Rectal smooth muscle tissue (tissue), 1 donor: Measurements from ENCODE around the gene OGFOD3.
"Not testable (repeated sequence)": the region's sequence is repeated elsewhere in the genome, so short reads cannot be mapped to it uniquely, and the experiment has no call there.

ENCODE experiments used
- H3K27ac ChIP-seq: one replicate; pipeline ENCODE4 v1.7.0; 2013; ENCODE audit warnings: low read depth, low read length, inconsistent platforms
- H3K27me3 ChIP-seq: one replicate; pipeline ENCODE4 v1.7.0; 2013; ENCODE audit warnings: low read length; ENCODE audit not compliant: control insufficient read depth, insufficient read depth
- H3K36me3 ChIP-seq: one replicate; pipeline ENCODE4 v1.7.0; 2013; ENCODE audit warnings: low read length; ENCODE audit not compliant: control insufficient read depth, insufficient read depth
- H3K4me1 ChIP-seq: one replicate; pipeline ENCODE4 v1.7.0; 2013; ENCODE audit warnings: low read length; ENCODE audit not compliant: control insufficient read depth, insufficient read depth
- H3K4me3 ChIP-seq: one replicate; pipeline ENCODE4 v1.7.0; 2013; ENCODE audit warnings: low read length
- H3K9ac ChIP-seq: one replicate; pipeline ENCODE4 v1.7.0; 2013; ENCODE audit warnings: low read length

The OGFOD3 gene

DNA sequence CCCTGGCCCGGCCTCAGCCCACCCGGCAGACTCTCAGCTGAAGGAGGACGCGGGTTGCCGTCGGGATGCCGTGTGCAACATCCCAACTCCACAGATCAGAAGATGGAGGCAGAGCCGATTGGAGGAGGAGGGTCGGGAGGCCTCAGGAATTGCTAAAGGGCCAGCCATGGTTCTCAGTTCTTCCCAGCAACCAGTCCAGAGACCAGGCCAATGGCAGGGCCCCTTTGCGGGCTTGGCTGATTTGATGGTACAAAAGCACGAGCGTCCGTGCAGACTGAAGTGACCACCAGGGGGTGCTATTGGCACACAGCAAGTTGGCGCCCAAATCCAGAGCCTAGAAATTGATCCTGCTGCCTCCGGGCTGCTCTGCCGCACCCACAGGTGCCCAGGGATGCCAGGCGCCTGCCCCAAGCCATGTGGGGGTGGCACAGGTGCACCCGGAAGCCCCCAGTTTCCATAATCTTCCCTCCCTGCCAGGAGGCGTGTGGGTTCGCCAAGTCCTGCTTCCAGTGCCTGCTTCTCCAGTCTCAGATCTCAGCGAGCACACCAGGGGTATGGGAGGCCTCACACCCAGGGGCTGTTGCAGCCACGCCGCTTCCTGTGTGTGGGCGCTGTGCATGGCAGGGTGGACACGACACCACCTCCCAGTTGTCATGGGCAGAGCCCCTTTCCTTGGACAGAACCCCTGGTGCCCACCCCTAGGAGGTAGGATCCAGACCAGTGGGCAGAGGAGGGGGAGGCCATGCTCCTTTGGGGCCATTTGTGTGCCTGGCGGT lies 66.5 kb downstream of the OGFOD3 start:
- no peaks in the 10 kb centered on the region for H3K36me3 ChIP-seq
- no peaks in the 10 kb centered on the region for H3K4me1 ChIP-seq
- H3K4me3 ChIP-seq = no peak overlapping the region
- H3K27ac ChIP-seq = no peak overlapping the region
- H3K27me3 ChIP-seq = no peaks in the 10 kb centered on the region
- no peak overlapping the region for H3K9ac ChIP-seq

DNA sequence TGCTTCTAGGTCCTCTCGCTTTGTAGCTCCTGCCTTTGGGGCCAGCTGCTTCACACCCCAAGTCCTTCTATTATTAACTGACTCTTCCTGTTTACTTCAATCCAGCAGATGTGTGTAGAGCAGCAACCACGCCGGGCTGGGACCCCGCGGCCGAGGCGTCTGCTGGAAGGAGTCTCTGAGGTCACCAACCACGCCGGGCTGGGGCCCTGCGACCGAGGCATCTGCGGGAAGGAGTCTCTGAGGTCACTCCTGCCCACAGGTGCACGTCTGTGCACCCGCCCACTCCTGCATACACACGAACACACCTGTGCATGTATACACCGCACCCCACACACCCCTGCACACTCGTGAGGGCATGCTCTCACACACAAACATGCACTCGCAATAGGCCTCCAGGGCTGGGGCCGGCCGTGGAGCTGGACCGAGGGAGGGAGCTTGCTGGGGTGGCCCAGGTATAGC lies 67.1 kb downstream of the OGFOD3 start:
- Histone ChIP-seq H3K4me3 (no peak overlapping the region), H3K27ac (no peak overlapping the region), H3K27me3 (no peaks in the 10 kb centered on the region), H3K9ac (no peak overlapping the region), H3K4me1 (no peaks in the 10 kb centered on the region), H3K36me3 (no peaks in the 10 kb centered on the region)

DNA sequence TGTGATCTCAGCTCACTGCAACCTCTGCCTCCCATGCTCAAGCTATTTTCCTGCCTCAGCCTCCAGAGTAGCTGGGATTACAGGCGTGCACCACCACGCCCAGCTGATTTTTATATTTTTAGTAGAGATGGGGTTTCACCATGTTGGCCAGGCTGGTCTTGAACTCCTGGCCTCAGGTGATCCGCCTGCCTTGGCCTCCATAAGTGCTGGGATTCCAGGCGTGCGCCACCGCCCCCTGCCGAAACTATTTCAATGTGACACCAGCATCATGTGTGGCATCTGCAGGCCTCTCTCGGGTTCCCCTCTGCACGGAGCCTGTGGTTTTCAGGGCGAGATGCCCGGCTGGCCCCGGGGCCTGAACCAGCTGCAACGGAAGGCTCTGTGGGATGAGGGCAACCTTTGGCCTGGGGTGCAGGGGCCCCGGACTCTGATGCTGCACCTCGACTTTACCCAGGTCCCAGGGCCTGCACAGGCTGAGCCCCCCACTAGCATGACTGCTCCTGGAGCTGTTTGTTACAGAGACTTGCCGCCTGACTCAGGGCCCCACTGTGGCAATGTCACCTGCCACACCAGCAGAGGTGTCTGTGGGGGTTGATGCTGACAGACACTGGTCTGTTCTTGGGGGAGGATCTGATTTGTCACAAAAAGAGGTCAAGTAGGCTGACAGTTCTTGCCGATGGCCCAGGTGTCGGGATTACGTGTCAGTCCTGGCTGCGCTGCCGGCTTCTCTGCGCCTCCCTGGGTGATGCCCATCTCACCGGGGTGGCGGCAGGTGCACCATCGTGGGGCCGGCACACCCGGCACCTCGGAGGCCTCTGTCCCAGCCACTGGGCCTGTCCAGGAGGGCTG lies 68.0 kb downstream of the OGFOD3 start:
- Histone ChIP-seq H3K27me3 (no peaks in the 10 kb centered on the region), H3K27ac (no peak overlapping the region), H3K9ac (no peak overlapping the region), H3K4me3 (no peak overlapping the region), H3K4me1 (no peaks in the 10 kb centered on the region), H3K36me3 (no peaks in the 10 kb centered on the region)

GRCh38 chr17:82349287-82349701 lies 69.1 kb downstream of the OGFOD3 start:
- no peak overlapping the region for H3K27ac ChIP-seq
- no peaks in the 10 kb centered on the region for H3K36me3 ChIP-seq
- H3K4me3 ChIP-seq = no peak overlapping the region
- no peak overlapping the region for H3K9ac ChIP-seq
- H3K27me3 ChIP-seq = no peaks in the 10 kb centered on the region
- H3K4me1 ChIP-seq = no peaks in the 10 kb centered on the region

- Histone ChIP-seq H3K36me3 (no peaks in the 10 kb centered on the region), H3K4me1 (no peaks in the 10 kb centered on the region), H3K4me3 (no peak overlapping the region), H3K27ac (no peak overlapping the region), H3K27me3 (no peaks in the 10 kb centered on the region), H3K9ac (no peak overlapping the region)
These were observed 69.5 kb downstream of the OGFOD3 start for GRCh38 chr17:82348866-82349265.

DNA sequence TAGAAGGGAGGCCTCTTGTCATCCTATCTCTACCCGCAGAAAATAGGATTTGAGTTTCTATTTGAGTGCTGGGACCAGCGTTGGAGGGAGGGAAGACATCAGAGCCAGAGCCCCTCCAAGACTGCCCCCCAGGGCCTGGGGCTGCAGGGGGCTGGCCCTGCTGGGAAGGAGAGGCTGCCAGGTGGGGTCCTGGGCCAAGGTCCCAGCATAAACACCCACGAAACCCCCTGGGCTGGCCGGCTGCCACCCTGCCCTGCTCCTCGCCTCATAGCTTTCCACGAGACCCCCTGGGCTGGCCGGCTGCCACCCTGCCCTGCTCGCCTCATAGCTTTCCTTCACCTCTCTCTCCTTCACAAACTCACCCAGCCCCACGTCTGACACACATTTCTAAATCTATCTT lies 70.0 kb downstream of the OGFOD3 start:
- no peaks in the 10 kb centered on the region for H3K36me3 ChIP-seq
- H3K4me3 ChIP-seq = no peak overlapping the region
- H3K9ac ChIP-seq = no peak overlapping the region
- H3K27me3 ChIP-seq = no peaks in the 10 kb centered on the region
- H3K4me1 ChIP-seq = no peaks in the 10 kb centered on the region
- no peak overlapping the region for H3K27ac ChIP-seq

DNA sequence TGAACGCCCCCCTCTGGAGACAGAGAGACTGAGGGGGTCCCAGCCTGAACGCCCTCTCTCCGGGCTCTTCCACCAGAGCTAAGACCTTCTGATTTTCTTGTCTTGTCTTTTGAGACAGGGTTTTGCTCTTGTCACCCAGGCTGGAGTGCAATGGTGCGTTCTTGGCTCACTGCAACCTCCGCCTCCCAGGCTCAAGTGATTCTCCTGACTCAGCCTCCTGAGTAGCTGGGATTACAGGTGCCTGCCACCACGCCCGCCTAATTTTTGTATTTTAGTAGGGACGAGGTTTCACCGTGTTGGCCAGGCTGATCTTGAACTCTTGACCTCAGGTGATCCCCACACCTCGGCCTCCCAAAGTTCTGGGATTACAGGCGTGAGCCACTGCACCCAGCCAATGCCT lies 70.4 kb downstream of the OGFOD3 start:
- not testable (repeated sequence) for H3K36me3 ChIP-seq, H3K27ac ChIP-seq, H3K27me3 ChIP-seq, H3K4me3 ChIP-seq, H3K9ac ChIP-seq, H3K4me1 ChIP-seq

DNA sequence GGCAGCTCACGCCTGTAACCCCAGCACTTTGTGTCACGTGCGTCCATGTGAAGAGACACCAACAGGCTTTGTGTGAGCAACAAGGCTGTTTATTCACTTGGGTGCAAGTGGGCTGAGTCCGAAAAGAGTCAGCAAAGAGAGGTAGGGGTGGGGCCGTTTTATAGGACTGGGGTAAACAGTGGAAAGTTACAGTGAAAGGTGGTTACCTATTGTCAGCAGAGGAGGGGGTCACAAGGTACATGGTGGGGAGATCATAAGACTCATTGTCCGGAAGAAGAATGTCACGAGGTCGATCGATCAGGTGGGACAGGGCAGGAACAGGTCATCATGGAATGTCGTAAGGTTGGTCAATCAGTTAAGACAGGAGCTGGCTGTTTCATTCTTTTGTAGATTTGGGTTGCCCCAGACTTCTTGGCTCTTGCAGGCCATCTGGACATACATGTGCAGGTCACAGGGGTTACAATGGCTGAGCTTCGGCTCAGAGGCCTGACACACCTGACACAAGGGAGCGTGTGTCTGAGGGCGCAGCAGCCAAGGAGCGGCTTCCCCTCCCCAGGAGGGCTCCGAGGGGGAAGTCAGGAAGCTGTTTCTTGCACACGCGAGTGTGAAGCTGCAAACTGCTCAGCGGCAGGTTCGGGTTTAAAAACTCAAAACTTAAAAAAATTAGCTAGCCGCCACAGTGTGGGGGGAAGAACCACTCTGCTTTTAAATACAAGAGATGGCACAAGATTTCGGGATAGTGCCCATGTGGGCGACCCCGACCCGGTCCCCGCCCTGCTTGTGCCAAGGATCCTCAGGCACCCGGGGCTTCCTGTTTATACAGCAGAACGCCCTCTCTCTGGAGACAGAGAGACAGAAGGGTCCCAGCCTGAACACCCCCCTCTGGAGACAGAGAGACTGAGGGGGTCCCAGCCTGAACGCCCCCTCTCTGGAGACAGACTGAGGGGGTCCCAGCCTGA lies 71.8 kb downstream of the OGFOD3 start:
- Histone ChIP-seq H3K9ac (no peak overlapping the region), H3K27ac (no peak overlapping the region), H3K4me1 (no peaks in the 10 kb centered on the region), H3K4me3 (no peak overlapping the region), H3K27me3 (no peaks in the 10 kb centered on the region), H3K36me3 (no peaks in the 10 kb centered on the region)

DNA sequence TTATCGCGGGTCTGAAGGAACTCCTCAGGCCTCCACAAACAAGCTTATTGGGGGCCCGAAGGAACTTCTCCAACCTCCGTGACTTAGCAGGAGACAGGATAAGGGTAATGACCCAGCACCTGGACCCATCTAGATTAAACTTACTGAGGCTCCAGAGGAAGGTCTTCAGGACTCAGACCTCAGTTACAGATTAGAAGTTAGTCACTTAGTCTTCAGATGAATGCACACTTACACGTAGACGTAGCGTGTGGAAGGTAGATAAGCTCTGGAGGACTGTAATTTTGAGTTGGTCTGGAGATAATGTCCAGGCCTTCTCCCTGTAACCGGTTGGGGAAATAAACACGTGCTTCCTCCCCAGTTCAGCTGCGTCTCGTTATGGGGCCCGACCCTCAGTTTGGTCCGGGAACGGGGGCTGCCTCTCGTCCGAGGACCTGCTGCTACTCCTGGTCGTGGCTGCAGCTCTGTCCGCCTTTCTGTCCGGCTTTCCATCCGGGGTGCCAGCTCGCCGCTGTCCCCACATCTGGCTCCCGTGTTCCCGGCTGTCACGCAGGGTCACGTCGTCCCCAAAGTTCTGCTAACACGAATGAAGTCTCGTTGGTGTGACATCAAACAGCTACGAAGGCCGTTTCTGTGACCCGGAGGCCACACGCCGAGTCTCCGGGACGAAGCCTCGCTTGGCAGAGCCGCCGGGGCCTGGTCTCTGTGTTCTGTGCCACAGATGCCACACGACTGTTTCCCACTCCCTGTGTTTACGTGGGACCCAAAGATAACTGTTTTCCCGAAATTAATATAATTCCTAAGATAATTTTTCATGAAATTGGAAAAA lies 73.0 kb downstream of the OGFOD3 start:
- Histone ChIP-seq H3K9ac (no peak overlapping the region), H3K27ac (no peak overlapping the region), H3K27me3 (no peaks in the 10 kb centered on the region), H3K4me1 (no peaks in the 10 kb centered on the region), H3K4me3 (no peak overlapping the region), H3K36me3 (no peaks in the 10 kb centered on the region)

DNA sequence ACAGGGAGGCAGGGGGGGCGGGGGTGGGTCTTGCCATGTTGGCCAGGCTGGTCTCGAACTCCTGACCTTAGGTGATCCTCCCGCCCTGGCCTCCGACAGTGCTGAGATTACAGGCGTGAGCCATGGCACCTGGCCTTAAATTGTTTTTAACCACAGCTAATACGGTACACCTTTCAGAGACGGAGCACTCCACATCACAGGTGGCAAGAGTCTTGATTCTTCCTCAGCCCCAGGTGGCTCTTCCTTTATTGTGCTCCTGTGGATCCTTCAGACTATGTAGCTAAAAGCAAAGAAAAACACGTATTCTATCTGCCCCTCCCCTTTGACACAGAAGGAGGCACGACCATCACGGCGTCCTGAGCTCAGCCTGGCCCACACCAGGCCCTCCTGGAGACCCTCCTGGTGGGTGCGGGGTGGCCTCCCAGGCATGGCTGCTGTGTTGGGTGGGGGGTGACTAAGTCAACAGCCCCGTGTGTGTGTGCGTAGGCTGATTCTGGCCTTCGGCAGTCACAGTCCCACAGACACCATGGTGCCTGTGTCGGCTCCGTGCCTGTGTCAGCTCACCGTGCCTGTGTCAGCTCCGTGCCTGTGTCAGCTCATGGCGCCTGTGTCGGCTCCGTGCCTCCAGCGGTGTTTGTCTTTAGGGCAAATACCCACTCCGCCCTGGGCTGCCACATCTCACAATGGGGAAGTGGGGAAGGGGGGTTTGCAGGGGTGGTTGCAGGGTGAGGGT lies 74.0 kb downstream of the OGFOD3 start:
- H3K27ac ChIP-seq = no peak overlapping the region
- H3K4me3 ChIP-seq = no peak overlapping the region
- no peaks in the 10 kb centered on the region for H3K27me3 ChIP-seq
- no peaks in the 10 kb centered on the region for H3K4me1 ChIP-seq
- H3K9ac ChIP-seq = no peak overlapping the region
- no peaks in the 10 kb centered on the region for H3K36me3 ChIP-seq

GRCh38 chr17:82343560-82343959 lies 74.8 kb downstream of the OGFOD3 start:
- Histone ChIP-seq H3K9ac (no peak overlapping the region), H3K27ac (no peak overlapping the region), H3K36me3 (no peaks in the 10 kb centered on the region), H3K27me3 (no peaks in the 10 kb centered on the region), H3K4me1 (peaks cover 4% of the 10 kb centered on the region), H3K4me3 (no peak overlapping the region)
